GM18502 (cell line): Measurements from ENCODE around the gene INPP5A.
"Not testable (repeated sequence)": the region's sequence is repeated elsewhere in the genome, so short reads cannot be mapped to it uniquely, and the experiment has no call there.

Experiments
- ATAC-seq: cut with Tn5 transposase; IDR thresholded peaks from one replicate; pipeline ENCODE4 v1.9.1; 2021; ENCODE audit warnings: mild to moderate bottlenecking; ENCODE audit not compliant: unreplicated experiment, poor library complexity

The INPP5A gene

DNA sequence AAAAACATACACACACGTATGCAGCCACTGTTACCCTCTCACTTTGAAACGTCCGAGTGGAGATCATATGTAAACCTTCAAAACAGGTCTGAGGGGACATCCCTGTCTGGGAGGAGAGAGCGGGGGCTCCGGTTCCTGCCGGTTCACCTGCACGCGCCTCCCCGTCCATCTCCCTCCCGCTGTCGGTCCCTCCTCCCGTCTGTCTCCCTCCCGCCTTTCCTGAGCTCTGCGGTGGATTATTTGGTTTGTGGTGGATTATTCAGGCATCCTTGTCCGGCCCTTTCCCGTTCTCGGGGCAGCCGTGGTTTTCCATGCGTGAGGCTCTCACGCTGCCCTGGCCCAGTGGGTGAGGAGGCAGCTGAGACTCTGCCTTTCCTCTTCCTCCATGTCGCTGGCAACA, 188.6 kb downstream of the INPP5A start:
- no peak for ATAC-seq

DNA sequence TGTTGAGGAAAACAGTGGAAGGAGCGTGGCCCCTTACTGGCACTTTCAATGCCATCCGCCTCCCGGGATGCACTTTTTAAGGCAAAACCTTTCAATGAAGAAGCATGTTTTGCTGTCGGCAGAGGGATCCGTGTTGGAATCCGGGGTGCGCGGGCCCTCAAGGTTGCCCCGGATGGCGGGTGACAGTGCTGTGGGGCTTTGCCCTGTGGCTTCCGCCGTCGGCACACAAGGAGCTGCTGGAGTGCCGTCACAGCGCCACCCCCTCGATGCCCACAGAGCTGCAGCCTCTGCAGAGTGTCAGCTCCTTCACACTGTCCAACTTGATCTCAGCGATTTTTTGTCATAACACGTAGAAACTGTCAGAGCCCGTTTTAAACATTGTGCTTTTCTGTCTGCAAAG, 189.4 kb downstream of the INPP5A start:
- no peak for ATAC-seq

DNA sequence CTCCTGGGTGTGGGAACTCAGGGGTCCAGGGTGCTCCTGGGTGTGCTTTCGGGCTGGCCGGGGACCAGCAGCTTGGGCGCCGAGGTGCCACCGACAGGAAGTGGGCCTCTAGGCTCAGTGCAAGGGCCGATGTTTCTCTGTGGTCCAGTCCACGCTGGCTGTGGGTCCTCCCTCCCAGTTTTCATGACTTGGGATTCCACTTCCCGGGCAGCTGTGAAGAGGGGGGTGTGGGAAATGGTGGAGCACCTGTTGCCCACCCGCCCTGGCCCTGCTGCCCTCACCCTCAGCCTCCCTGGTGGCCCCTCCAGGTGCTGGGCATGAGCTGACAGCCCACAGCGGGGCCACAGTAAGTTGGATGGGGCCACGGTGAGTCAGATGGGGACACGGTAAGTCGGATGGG, 189.8 kb downstream of the INPP5A start:
- ATAC-seq: no peak

DNA sequence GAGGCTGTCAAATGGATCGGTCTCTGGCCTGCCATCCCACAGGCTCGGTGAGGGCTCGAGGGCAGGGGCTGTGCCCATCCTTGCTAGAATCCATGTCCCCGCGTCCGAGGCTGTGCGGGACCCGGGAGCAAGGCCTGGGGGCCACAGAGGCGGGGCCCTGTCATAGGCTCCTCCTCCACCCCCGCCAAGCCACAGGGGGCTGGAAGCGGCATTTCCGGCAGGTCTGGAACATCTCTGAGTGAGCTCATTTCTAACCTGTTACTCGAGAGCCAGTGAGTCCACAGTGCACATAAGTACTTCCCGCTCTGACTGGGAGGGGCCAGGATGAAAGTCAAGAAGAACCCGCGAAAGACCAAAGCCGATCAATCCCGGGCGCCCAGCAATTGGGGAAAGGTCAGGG, 190.7 kb downstream of the INPP5A start:
- no peak for ATAC-seq

DNA sequence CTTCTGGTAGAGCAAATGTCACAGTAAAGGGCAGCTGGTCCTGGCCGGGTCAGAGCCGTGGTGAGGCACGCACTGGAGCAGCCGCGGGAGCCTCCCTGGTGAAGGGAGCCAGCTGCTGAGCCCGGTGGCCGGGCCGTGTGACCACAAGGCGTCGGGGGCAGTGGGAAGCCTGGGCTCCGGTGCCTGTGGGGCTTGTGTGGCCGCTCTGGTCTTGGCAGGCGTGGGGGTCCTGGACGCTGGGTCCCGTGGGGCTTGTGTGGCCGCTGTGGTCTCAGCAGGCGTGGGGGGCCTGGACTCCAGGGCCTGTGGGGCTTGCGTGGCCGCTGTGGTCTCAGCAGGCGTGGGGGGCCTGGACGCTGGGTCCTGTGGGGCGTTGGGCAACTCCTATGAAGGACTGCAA, 191.2 kb downstream of the INPP5A start:
- no peak for ATAC-seq

DNA sequence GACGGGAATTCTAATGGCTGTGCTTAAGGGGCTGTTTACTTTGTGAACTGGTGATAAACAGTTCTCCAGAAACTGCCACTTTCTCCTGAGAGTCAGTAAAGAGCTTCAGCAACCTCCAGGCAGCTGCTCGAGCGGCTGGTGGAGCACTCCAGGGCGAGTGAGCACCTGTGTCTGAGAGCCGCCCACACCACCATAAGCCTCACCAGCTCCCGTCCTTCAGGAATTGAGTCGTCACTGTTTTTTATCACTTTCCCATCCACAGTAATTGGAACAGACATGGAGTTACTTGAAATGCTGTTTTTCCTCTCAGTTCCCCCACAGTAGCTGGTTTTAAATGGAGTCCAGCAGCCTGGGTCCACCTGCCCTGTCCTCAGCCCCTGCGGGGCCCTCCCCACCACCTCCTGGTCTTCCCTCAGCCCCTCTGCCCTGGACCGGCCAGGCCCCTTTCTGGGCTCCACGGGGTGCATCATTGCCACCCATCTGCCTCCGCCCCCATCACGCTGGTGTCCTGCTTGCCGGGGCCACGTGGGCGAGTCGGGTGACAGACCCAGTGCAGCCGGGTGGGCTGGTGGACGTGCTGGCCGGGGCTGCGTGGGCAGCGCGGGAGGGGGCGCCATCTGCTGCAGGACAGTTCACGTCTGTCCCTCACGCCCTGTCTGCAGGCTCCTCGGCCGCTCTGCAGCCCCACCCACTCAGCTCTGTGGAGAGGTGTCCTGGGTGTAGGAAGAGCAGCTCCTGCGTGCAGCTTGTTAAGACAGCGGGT, 192.4 kb downstream of the INPP5A start:
- ATAC-seq: no peak

DNA sequence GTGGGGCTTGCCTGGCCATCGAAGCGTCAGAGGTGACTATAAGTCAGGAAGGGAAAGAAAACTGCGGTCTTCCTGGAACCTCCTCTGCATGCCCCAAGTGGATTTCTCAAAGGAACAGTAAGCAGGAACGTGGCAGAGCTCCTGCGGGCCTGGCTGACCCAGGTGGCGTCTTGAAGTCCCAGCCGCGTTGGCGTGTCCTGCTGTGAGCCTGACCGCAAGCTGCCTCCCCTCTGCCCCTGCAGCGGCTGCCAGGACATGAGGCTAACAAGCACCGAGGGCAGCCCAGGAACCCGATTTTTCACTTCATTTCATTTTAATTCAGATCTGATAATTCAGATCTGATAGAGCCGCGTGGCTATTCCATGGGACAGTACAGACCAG, 193.0 kb downstream of the INPP5A start:
- ATAC-seq: no peak

DNA sequence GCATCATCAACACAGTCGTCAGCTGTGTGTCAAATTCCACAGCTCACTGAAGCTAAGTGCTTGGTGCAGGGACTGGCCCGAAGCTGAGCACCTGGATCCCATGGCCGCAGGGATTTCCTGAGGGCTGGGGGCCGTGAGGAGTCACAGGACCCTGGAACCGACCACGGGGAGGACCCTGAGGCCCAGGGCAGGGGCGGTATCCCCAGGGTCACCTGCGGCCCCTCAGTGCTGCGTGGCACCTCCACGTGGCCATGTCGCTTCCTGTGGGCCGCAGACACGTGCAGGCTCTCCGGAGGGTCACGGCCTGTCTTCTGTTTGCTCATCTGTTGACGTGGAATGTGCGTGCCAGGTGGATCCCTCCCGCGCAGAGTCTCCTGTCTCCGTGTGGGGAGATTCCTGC, 194.9 kb downstream of the INPP5A start:
- no peak for ATAC-seq

DNA sequence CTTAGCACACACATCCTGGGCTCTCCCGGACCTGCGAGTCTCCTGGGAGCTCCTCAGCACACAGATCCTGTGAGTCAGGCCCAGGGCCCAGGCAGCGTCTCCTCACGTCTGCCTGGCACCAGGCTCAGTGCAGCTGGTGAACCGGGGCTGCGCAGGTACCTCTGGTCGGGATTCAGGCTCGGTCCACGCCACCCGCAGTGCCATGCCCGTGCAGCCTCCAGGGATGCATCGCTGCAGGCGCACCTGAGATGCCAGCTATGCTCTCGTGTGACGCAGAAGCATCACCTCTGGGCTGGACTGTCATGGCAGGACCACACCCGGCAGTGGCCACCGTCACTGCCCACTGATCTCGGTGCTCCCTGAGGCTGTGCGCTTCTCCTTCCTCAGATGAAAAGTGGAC, 196.3 kb downstream of the INPP5A start:
- no peak for ATAC-seq

DNA sequence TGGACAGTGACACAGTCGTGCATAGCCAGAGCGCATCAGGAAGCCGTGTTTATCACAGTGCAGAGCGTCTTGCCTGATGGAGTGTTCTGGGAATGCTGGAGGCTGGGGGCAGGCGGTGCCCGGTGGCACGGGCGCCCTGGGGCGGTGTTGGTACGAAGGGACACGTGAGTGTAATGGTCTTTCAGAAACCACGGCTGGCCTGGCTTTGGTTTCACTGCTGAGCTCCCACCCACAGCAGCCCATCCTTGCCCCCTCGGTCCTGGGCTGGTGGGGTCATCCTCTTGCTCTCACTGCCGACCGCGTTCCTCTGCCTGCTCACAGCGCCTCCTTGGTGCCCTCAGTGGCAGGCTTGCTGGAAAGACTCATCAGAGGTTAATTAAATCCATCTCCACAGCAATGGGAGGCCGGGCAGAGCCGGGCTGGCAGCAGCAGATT, 197.8 kb downstream of the INPP5A start:
- no peak for ATAC-seq

DNA sequence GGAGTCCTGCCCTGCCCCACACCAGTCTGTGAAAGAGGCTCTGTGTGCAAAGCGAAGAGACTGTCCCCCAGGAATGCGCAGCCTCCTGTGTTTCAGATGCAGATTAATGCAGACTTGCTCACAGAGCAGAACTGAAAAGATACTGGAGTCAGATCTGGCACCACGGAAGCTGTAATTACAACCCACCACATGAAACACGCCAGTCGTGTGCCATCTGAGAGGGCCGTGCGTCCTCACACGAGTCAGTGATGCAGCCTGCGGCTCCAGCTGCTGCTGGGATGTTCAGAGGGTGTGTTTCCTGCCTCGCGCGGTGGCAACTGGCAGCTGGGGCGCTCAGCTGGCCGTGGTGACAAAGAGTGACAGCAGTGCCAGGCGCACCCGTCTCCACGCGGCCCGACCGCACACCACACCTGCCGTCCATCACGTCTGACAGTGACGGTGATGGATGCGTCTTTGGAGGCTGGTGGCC, 198.4 kb downstream of the INPP5A start:
- no peak for ATAC-seq

DNA sequence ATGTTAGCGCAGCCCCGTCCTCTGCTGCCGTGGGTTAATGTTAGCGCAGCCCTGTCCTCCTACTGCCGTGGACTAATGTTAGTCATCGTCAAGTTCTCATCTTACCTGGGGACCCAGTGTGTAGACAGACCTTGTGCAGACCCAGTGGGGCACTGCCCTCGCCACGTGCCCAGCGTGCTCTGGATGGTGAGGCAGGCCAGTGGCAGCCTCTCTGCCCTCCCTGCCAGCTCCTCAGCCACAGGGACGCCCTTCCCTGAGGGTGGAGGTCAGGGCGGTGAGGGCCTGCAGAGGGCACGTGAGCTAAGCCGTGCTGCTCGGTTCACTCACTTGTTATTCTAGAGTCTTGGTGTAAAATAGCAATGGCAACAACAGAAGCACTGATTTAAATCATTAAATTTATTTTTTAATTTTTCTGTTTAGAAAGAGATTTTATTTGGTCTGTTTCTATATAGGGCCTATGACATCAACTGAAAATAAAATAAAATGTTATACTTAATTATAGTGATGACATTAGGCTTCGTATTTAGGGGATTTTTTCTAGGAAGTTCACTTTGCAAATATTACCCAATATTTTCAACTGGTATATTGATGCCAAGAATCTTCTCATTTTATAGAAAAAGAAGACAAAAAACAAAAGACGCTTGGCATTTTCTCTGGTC, 199.9 kb downstream of the INPP5A start:
- ATAC-seq: no peak

DNA sequence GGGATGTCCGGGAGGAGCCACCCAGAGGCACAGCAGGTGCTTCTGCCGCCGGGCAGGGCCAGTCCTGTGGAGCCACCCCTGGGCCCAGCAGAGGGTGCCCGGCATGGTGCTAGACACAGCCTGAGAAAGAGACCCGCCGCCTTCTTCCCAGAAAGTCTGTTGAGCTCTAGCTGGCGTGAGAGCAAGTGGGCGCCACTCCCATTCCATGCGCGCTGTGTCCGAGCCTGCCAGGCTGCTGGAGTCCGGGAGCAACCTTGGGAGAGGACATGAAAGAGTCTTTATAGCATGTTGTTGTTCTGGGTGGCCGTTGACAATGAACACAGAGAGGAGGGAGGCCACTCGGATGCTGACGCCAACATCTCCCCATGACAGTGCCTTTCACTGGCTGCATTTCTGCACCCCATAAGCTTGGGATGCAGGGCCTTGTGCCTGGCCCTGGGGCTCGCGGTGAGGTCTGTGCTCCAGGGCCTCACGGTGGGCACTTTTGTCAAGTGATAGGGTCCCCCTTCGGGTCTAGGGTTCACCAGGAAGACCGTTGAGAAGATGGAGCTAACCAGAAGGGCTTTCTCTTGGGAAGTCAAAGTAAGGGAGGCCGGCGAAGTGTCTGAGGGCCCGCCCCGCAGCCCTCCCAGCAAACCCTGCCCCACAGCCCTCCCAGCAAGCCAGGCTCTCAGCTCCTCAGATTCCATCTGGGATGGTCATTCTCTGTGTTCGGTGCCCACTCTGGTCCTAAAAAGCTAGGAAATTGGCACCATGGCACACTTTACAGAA, 201.1 kb downstream of the INPP5A start:
- no peak for ATAC-seq

DNA sequence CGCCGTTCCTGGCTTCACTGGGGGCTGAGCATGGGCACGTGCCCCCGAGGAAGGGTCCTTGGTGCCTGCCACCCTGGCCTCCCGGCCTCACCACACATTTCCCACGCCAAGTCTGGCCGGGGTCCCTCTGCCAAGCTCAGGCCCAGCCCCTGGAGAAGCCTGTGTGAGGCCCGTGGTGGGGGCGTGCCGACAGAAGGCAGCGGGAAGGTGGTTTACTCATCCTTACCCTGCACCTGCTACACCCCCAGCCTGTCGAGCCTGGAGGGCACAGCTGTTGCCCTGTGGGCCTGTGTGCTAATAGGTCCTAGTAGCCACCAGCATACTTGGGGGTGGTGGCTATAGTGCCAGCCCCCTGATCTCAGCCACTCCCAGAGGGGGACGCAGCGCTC, 201.6 kb downstream of the INPP5A start:
- no peak for ATAC-seq

DNA sequence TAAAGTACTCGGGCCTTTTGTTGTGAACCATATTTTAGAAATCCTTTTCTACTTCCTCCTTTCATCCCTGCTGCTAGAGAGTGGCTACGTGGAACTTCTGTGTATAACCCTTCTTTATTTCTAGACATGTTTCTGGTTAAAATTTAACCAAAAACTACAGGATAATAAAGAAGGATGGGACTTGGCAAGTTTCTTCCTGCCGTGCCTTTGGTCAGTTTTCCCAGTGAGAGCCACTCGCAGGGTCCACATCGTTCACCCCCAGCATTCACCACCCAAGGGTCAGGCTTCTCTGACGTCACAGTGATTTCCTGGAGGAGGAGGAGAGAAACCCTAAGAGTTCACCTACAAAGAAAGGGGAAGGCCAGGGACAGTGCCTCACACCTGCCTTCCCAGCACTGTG, 203.0 kb downstream of the INPP5A start:
- no peak for ATAC-seq

DNA sequence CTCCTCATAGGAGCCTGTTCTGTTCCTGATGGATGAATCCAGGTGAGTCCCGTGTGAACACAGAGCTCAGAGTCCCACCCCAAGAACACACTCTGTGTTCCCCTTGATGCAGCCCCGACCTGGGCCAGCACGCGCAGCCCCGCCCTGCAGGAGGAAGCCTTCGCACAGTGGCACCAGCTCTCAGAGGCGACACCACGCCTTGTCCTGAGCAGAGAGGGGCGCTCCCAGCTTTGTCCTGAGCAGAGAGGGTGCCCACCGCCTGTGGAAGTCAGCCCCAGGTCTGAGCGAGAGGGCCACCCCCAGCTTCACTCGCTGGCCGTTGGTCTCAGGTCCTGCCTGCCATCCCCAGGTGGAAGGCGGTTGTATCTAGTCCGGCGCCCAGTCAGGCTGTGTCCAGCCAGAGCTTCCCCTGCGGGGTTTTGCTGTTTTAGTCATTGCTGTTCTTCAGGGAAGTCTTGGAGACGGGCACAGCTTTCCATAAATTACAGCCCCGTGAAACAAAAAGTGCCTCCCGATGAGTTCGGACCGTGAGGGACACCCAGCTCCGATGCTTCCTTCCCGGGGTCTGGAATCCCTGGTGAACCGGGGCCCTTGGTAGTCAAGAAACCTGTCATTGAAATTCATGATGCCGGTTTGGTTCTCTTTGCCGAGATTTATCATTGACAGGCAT, 204.7 kb downstream of the INPP5A start:
- no peak for ATAC-seq

DNA sequence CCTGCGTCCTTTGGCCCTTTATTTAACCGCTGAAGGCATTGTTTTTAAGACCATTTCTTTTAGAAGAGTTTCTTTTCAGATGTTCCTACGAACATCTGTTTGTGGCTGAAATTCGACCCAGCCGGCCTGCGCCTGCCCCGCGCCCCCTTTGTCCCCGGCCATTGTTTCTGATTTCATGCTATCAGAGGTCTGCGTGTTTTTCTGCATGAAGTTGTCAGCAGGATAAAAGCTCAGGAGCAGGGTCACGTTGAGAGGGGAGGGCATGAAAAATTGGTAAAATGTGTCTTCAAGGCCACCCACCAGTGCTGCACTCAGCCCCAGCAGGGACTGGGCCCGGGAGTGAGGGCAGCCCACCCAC, 205.2 kb downstream of the INPP5A start:
- ATAC-seq: no peak

DNA sequence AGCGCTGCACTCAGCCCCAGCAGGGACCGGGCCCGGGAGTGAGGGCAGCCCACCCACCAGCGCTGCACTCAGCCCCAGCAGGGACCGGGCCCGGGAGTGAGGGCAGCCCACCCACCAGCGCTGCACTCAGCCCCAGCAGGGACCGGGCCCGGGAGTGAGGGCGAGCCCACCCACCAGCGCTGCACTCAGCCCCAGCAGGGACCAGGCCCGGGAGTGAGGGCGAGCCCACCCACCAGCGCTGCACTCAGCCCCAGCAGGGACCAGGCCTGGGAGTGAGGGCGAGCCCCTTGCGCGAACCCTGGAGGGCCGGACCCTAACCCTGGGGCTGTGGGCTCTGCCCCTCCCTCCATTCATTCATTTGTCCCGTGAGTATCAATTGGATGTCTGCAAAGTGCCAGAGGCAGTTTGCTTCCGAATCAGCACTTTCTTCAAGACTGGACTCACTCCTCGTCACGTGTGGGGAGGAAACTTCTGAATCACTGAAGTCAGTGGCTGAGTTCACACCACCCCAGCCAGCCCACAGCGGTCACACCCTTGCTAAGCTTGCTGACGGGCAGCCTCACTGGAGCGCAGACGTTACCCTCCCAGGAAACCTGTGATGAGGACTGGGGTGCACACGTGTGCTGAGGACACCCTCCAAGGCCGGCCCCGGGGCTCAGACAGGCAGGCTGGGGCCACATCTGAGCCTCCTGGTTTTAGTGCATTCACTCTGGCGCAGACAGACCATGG, 205.8 kb downstream of the INPP5A start:
- not testable (repeated sequence) for ATAC-seq

DNA sequence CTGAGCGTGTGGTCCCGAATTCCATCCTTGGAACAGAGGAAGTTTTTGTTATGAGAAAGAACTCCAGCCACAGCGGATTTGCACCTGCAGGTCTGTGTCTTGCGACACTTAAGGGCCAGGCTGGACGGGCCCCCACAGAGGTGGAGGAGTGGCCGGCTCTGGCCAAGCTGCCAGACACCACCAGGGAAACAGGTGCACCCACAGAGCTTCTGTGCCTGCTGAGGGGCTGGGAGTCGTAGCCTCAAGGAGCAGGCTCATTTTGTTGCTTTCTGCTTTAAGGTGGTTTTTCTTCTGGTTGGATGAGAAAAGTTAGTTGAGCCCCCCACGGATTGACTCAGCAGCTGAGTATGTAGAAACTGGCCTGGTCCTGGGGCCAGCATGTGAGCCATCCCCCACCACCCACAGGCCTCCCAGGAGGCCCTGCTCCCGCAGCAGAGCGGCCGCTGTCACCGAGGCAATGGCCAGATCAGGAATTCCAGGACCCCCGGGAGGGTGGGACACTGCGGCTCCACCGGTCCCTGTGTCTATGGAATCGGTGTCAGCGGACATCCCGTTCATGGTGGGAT, 206.4 kb downstream of the INPP5A start:
- ATAC-seq: no peak

DNA sequence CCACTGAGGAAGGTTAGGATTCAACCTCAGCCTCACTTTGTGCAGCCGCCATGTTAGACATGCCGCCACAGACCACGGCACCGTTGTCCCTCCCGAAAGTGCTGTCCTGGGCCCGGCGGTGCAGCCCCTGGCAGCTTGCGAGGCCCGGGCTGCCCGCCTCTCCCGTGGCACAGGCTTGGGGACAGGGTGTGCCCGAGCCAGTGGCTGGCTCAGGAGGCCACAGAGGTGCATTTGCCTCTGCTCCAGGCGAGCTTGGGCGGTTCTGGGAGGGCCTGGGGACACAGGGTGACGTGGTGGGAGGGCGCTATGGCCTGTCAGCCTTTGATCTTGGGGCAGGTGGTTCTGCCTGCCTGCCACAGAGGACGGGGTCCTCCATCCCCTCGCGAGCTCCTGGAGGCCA, 207.3 kb downstream of the INPP5A start:
- no peak for ATAC-seq
